Measurements from ENCODE around the gene COL6A3.

DNA sequence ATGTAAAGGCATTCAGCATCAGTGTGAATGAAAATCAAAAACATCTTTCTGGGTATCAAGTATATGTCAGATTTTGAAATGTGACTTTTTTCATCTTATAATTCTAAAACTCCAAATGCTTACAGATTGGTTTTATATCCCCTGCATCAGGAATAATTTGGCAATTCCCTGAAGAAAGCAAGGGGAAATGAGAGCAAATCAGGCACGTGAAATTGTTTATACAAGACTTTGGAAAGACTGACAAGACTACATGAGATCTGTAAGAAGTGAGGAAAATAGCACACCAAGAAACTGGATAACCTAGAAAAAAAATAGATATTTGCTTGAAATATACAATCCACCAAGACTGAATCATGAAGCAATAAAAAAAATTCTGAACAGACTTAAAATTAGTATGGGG lies 13.8 kb downstream of the COL6A3 start:
- TF ChIP-seq MYC (IDR thresholded peaks at IDR 0.05; ENCODE audit: borderline replicate concordance, low read length) (no peak), FOXS1 (CRISPR knock-in tag; IDR thresholded peaks at IDR 0.05) (no peak), SMC3 (IDR thresholded peaks at IDR 0.05) (no peak), RFX5 (IDR thresholded peaks at IDR 0.05) (no peak), HOXA7 (CRISPR knock-in tag; IDR thresholded peaks at IDR 0.05) (no peak), CTCF (IDR thresholded peaks at IDR 0.05) (no peak), HDAC2 (IDR thresholded peaks at IDR 0.05) (no peak), JUNB (IDR thresholded peaks at IDR 0.05) (no peak), POLR2A (IDR thresholded peaks at IDR 0.05; ENCODE audit: low read length) (no peak), BCL3 (IDR thresholded peaks at IDR 0.05) (no peak)
- TF ChIP-seq, protein P1, sequence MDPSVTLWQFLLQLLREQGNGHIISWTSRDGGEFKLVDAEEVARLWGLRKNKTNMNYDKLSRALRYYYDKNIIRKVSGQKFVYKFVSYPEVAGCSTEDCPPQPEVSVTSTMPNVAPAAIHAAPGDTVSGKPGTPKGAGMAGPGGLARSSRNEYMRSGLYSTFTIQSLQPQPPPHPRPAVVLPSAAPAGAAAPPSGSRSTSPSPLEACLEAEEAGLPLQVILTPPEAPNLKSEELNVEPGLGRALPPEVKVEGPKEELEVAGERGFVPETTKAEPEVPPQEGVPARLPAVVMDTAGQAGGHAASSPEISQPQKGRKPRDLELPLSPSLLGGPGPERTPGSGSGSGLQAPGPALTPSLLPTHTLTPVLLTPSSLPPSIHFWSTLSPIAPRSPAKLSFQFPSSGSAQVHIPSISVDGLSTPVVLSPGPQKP (IDR thresholded peaks at IDR 0.05; ENCODE audit: low read depth, low read length), result no peak
